GM21360 (cell line): ENCODE measurements around the gene THSD7B.
"Not testable (repeated sequence)": the region's sequence is repeated elsewhere in the genome, so short reads cannot be mapped to it uniquely, and the experiment has no call there.

ENCODE experiments used
- ATAC-seq: cut with Tn5 transposase; IDR thresholded peaks from one replicate; pipeline ENCODE4 v1.9.1; 2021; ENCODE audit warnings: mild to moderate bottlenecking, moderate library complexity; ENCODE audit not compliant: unreplicated experiment

Gene THSD7B

GRCh38 chr2:137023205-137023604, 257.9 kb downstream of the THSD7B start:
- no peak for ATAC-seq

DNA sequence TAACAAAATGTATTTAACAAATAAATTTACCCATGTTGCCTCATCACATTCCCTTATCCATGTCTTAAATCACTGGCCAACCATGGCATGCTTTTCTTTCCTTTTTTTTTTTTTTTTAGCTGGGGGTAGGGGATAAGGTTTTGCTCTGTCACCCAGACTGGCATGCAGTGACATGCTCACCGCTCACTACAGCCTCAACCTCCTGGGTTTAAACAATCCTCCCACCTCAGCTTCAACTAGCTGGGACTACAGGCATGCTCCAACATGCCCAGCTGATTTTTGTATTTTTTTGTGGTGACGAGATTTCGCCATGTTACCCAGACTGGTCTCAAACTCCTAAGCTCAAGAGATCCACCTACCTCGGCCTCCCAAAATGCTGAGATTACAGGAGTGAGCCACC, 266.4 kb downstream of the THSD7B start:
- no peak for ATAC-seq

DNA sequence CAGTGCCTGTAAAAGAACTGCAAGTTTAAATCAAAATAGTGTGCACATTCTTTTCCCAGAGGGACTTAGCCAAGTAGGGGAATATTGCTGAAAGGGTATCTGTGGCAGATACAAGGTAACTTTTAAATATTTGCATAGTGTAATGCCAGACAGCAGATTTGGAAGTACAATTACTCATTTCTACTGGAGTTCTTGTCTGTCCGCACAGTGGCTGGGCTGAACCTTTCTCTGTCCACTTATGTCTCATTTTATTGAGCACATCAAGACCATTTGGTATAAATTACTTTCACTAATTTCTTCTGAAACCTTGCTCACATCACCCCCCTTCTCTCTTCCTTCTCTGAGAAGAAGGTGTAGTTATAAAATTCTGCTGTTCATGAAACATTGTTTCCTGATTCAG, 271.3 kb downstream of the THSD7B start:
- ATAC-seq: no peak

DNA sequence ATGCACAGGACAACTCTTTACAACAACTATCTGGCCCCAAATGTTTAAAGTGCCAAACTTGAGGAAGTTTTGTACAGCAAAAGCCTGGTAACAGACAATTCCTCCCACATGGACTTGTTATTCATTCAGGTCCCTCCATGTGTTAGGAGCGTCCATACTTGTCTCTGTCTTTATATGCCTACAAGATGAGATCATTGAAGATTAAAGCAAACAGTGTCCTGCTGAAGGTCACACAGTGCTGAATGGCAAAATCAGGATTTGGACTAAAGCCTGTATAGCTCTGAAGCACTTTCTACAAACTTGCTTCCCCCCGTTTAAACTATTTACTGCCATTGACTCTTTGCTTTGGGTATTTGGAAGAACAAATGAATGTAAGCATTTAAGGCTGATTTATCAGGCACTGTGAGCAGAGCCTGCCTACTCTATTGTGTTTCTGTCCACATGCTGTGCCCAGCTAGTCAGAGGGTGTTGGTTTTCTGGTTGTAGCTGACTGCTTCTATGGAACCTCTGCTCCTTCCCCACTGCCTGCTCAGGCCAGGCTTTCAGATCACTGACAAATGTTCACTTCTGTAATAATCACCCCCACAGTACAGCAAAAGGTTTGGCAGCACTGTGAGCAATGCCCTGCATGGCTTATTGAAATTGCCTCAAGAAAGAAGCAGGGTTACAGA, 274.3 kb downstream of the THSD7B start:
- ATAC-seq: no peak

- ATAC-seq: no peak
Observed at GRCh38 chr2:137047369-137047768, 282.0 kb downstream of the THSD7B start.

DNA sequence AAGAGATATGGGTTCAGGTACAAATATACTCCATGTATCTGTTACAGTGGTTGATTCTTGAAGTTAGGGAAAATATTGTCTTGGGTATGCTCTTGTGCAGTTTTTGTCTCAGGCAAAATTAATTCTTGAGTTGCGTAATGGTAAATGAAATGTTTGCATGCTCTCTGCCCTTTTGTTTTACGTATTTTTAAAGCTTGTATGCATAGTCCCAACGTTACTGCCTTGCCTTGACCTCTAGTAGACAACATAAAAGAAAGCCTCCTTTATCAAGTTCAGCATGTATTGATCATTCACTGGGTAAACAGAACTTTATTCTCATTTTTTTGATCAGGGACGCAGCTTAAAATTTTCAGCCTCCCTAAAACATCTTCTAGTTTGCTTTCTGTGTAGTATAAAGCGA, 283.1 kb downstream of the THSD7B start:
- ATAC-seq: no peak

GRCh38 chr2:137049518-137049917, 284.2 kb downstream of the THSD7B start:
- ATAC-seq: no peak

GRCh38 chr2:137050949-137051348, 285.6 kb downstream of the THSD7B start:
- ATAC-seq: no peak

DNA sequence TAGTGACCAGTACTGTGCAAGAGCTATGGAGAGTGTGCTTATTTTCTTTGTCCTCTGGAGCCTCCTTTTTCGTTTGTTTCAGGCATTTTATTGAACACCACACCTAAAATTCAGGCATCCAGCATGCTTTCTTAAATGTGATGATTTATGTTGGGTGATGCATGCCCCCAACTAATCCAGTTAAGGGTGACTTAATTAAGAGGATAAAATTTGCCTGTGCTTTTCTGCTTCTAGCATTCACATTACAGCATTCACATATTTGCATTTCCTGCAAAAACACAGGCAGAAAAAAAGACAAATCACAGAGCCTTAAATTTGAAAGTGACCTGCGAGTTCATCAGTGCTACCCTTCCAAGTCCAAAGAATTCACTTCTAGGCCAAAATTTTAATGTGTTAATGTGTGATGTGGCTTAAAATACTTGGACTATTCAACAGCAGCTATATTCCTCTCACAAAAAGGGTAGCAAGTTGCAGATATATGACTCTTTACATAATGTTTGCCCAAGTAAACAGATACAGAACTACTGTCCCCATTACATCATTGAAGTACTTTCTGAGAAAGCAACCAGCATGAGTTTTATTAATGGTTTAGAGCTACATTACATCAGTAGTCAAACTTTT, 286.5 kb downstream of the THSD7B start:
- ATAC-seq: no peak

GRCh38 chr2:137056704-137057103, 291.4 kb downstream of the THSD7B start:
- no peak for ATAC-seq

GRCh38 chr2:137076111-137076765, 310.9 kb downstream of the THSD7B start:
- not testable (repeated sequence) for ATAC-seq

GRCh38 chr2:137091704-137092103, 326.4 kb downstream of the THSD7B start:
- no peak for ATAC-seq

DNA sequence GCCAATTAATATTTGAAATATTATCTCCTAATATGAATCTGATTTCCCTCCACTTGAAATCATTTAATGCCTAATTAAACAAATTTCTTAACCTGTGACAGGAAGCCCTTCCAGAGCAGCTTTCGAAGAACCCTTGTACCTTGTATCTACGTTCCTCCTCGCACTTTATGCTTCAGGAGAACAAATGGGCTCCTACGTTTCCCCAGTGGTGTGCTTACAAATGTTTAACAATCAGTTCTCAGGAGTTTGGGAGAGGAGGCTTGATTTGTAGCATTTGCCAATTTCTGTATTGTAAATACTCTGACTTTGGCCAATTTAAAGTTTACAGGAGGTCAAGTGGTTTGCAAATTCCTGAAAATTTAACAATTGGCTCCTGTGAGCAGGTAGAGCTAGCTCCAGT, 327.8 kb downstream of the THSD7B start:
- ATAC-seq: no peak

DNA sequence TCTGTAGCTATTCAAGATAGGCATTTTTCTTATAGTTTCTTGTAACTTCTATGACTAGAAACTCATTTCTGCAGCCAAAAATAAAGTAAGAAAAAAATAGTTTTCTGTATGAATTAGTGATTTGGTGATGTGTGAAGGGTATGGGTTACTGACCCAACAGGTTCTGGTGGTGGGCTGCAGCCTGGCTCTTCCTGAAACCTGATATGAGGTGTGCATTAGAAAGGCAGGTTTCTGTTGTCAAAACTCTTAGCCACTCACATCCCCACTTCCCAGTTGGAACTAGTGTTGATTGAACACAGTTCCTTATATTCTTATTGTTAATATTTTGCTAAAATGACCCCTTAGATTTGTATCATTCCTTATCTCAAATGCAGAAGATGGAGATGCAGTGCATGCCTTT, 330.8 kb downstream of the THSD7B start:
- ATAC-seq: no peak

DNA sequence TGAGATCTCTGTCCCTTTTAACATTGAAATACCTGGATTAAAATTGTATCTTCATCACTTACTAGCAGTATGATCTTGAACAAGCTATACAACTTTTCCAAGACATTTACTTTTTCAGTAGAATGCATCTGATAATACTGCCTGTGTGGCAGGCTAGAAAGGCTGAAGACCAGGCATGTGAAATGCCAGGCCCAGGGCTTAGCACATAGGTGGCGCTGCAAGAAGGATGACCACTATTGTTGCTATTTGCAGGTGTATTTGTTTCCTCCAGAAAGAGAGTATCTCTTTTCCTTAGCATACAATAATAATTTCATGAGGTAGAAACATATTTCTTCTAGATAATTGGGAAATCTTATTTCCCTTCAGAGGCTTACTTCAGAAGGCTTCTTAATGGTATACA, 331.3 kb downstream of the THSD7B start:
- no peak for ATAC-seq

DNA sequence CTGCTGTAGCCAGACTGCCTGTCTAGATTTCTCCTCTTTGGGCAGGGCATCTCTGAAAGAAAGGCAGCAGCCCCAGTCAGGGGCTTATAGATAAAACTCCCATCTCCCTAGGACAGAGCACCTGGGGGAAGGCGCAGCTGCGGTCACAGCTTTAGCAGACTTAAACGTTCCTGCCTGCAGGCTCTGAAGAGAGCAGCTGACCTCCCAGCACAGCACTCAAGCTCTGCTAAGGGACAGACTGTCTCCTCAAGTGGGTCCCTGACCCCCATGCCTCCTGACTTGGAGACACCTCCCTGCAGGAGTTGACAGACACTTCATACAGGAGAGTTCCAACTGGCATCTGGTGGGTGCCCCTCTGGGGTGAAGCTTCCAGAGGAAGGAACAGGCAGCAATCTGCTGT, 336.5 kb downstream of the THSD7B start:
- ATAC-seq: not testable (repeated sequence)

GRCh38 chr2:137107904-137108303, 342.6 kb downstream of the THSD7B start:
- no peak for ATAC-seq

DNA sequence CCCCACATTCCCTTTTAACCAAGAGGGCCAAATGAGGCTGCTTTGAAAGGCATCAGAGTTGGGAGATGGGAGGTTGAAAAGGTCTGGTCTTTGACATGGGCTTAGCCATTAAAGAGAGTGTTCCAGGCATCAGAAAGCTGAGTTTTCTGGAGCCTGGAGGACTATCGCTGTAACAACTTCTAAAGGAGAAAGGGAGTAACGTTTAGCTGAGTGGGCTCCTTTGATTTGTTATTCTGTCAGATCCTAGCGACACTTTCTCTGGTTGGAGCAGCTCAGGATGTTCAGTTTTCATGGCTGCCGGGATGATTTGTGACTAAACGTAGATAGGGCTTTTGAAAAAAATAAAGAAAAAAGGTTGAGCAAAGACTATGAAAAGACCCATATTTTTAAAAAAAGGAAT, 346.6 kb downstream of the THSD7B start:
- no peak for ATAC-seq

DNA sequence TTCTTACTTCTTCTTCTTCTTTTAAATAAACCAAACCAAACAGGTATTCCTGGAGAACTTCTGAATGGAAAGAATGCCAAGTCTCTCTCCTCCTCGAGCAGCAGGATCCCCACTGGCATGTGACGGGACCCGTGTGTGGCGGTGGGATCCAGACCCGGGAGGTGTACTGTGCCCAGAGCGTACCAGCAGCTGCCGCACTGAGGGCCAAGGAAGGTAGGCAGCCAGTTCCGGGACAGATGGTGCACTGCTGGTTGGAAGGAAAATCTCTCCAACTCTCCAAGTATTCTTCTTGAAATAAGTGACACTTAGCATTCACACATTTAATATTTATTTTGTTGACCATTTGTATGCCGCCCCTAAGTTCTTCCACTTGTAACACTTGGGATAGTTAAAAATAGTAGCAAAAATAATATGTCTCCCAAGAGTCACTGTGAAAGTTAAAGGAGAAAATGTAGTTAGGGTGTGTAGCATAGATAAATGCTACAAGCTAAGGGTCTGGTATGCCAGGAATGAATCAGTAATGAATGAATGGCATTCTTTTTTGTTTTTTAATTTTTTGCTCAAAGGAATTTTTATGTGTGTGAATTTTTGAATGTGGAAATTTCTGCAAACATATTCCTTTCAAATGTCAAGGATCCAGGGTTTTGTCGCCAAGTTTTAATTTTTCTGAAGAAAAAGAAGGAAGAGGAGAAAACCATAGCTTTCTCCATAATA, 349.9 kb downstream of the THSD7B start:
- ATAC-seq: no peak

GRCh38 chr2:137115795-137116089, 350.4 kb downstream of the THSD7B start:
- no peak for ATAC-seq

- no peak for ATAC-seq
Observed at GRCh38 chr2:137117385-137117784, 352.0 kb downstream of the THSD7B start.

DNA sequence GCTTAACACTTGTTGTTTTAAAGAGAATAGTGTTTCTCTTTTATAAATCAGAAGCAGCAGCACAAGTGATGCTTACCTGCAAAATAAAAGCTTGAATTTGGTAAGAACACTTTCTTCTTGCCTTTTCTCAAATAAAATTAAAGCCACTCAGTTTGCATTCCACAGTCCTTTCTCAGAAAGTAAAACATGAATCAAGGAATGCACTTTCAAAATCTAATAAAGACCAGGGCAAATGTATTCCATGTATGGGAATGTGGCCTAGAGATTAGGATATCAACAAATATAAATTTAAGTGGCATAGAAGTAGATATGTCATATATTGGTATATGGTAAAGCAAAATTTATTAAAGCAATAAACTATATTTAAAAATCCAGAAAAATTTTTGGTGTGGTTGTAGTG, 352.8 kb downstream of the THSD7B start:
- no peak for ATAC-seq
